Measurements from ENCODE around the gene SINHCAF. TPM values are rescaled to one million over a fixed set of nuclear protein-coding genes. Genes with fewer than 3 reads are reported as not detected.

Gene SINHCAF
- total RNA-seq, 1 experiment from 2014 or later: 139 TPM

- TF ChIP-seq, protein P1, sequence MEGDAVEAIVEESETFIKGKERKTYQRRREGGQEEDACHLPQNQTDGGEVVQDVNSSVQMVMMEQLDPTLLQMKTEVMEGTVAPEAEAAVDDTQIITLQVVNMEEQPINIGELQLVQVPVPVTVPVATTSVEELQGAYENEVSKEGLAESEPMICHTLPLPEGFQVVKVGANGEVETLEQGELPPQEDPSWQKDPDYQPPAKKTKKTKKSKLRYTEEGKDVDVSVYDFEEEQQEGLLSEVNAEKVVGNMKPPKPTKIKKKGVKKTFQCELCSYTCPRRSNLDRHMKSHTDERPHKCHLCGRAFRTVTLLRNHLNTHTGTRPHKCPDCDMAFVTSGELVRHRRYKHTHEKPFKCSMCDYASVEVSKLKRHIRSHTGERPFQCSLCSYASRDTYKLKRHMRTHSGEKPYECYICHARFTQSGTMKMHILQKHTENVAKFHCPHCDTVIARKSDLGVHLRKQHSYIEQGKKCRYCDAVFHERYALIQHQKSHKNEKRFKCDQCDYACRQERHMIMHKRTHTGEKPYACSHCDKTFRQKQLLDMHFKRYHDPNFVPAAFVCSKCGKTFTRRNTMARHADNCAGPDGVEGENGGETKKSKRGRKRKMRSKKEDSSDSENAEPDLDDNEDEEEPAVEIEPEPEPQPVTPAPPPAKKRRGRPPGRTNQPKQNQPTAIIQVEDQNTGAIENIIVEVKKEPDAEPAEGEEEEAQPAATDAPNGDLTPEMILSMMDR (IDR thresholded peaks at IDR 0.05; ENCODE audit: unreplicated experiment): no peak
- Mint-ChIP-seq H3K4me3 (ENCODE audit: unreplicated experiment) (no peak overlapping the region), H3K27me3 (ENCODE audit: insufficient read depth, unreplicated experiment) (no peaks in the 10 kb centered on the region), H3K9me3 (ENCODE audit: unreplicated experiment) (no peaks in the 10 kb centered on the region), H3K36me3 (ENCODE audit: insufficient read depth, unreplicated experiment) (peaks cover 55% of the 10 kb centered on the region), H3K4me1 (ENCODE audit: insufficient read depth, unreplicated experiment) (peaks cover 21% of the 10 kb centered on the region), H3K27ac (ENCODE audit: low read depth, unreplicated experiment) (no peak overlapping the region)
- BruUV-seq (replicated peaks): no TSS peak
- DNase-seq (ENCODE audit: unreplicated experiment): no peak
- CTCF ChIA-PET: interaction anchor here (1.2 to 2.5 kb wide), 2 partner anchors 9 to 28 kb away, joined by 3 to 10 read pairs; no protein-coding TSS in a partner anchor
- POLR2A ChIA-PET: no interaction called here
- intact Hi-C loops (cut with micrococcal nuclease): no loop called here
These were observed 25.6 kb downstream of the SINHCAF start for GRCh38 chr12:31300341-31300740.

DNA sequence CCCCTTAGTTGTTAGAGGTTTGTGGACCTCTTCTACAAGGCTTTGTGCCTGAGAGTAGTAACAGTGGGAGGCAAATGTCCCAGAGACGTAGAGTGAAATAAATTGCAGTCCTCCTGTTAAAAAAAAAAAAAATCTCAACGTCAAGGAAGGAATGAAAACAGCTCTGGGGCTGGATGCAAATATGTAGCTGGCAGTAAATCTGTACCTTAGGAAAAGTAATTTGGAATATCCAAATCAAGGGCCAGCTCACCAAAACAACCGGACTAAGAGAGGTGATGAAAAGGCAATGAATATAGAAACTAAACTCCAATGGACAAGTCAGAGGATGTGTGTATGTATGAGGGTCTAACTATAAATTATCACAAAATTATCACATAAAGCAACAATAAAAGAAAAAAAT is 27.0 kb downstream of the SINHCAF start:
- no peak overlapping the region for H3K4me3 Mint-ChIP-seq (ENCODE audit: unreplicated experiment)
- H3K4me1 Mint-ChIP-seq (ENCODE audit: insufficient read depth, unreplicated experiment): peaks cover 21% of the 10 kb centered on the region
- POLR2A ChIA-PET: interaction anchor here (0.6 to 1.2 kb wide), 3 partner anchors 12 to 290 kb away, joined by 3 to 5 read pairs (median 3); no protein-coding TSS in a partner anchor
- BruUV-seq (replicated peaks): no TSS peak
- H3K27ac Mint-ChIP-seq (ENCODE audit: low read depth, unreplicated experiment): no peak overlapping the region
- no peaks in the 10 kb centered on the region for H3K9me3 Mint-ChIP-seq (ENCODE audit: unreplicated experiment)
- no peak for DNase-seq (ENCODE audit: unreplicated experiment)
- TF ChIP-seq, protein P1 (IDR thresholded peaks at IDR 0.05; ENCODE audit: unreplicated experiment): no peak
- CTCF ChIA-PET: interaction anchor here (1.0 to 1.7 kb wide), 3 partner anchors 9 to 27 kb away, joined by 3 to 6 read pairs (median 6); no protein-coding TSS in a partner anchor
- H3K36me3 Mint-ChIP-seq (ENCODE audit: insufficient read depth, unreplicated experiment): peaks cover 65% of the 10 kb centered on the region
- intact Hi-C loops (cut with micrococcal nuclease): no loop called here
- H3K27me3 Mint-ChIP-seq (ENCODE audit: insufficient read depth, unreplicated experiment): no peaks in the 10 kb centered on the region

DNA sequence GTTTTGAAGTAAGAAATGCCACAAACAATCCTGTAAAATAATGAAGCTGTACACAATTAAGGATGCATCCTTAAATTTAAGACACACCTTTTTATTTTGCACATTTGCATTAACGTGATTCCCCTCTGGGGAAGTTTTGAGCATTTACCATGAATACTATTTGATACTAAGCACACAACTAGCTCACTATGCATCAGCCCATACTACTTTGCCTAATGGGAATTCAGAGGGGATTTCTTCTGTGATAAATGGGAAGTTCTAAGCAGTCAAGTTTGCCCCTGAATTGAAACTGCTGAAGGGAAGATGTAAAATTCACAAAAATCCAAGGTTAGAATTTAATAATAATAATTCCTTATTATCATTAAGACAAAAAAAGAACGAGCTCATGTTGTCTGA is 27.4 kb downstream of the SINHCAF start:
- BruUV-seq (replicated peaks): no TSS peak
- peaks cover 20% of the 10 kb centered on the region for H3K4me1 Mint-ChIP-seq (ENCODE audit: insufficient read depth, unreplicated experiment)
- no peak overlapping the region for H3K27ac Mint-ChIP-seq (ENCODE audit: low read depth, unreplicated experiment)
- H3K36me3 Mint-ChIP-seq (ENCODE audit: insufficient read depth, unreplicated experiment): peaks cover 65% of the 10 kb centered on the region
- DNase-seq (ENCODE audit: unreplicated experiment): no peak
- H3K27me3 Mint-ChIP-seq (ENCODE audit: insufficient read depth, unreplicated experiment): no peaks in the 10 kb centered on the region
- TF ChIP-seq, protein P1 (IDR thresholded peaks at IDR 0.05; ENCODE audit: unreplicated experiment): no peak
- intact Hi-C loops (cut with micrococcal nuclease): no loop called here
- H3K4me3 Mint-ChIP-seq (ENCODE audit: unreplicated experiment): no peak overlapping the region
- ChIA-PET POLR2A (interaction anchor here (0.6 to 1.2 kb wide), 4 partner anchors 13 to 105 kb away, joined by 3 to 5 read pairs (median 3); no protein-coding TSS in a partner anchor), CTCF (interaction anchor here (1.0 to 1.7 kb wide), 3 partner anchors 9 to 27 kb away, joined by 3 to 6 read pairs (median 6); no protein-coding TSS in a partner anchor)
- H3K9me3 Mint-ChIP-seq (ENCODE audit: unreplicated experiment): no peaks in the 10 kb centered on the region

DNA sequence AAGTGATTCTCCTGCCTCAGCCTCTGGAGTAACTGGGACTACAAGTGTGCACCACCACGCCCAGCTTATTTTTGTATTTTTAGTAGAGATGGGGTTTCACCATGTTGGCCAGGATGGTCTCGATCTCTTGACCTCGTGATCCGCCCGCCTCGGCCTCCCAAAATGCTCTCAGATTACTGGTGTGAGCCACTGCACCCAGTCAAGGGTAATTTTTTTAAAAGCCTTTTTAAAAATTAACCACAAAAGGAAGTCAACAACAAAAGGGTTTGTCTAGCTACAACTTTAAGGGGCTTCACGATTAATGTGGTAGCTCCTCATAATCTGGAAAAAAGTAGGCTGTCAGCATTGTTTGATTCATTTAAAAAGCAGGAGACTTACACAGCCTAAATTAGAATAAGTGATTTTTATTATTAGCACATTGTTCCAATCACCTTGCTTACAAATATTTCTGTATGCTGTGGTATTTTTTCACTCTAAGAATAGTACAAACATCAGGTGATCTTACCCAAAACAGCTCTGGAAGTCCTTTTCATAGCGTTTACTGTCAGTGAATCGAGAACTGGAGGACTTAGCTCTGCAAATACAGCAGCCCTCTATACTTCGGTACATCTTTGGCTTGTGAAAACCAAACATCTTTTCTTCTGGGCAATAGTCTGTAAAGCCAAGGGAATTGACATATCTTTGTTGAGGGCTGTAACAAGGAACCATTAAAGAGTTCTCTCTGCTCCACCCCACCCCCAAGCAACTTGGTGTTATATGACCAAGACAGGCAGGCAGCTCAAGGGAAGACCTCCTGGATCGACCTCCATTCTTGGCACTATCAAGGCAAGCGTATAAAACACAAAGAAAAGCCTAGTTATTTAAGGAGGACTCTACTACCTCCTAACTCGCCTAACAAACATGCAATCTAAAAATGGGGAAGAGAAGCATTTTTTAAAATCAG is 28.1 kb downstream of the SINHCAF start:
- Mint-ChIP-seq H3K4me3 (ENCODE audit: unreplicated experiment) (no peak overlapping the region), H3K9me3 (ENCODE audit: unreplicated experiment) (no peaks in the 10 kb centered on the region), H3K27ac (ENCODE audit: low read depth, unreplicated experiment) (no peak overlapping the region), H3K27me3 (ENCODE audit: insufficient read depth, unreplicated experiment) (no peaks in the 10 kb centered on the region), H3K4me1 (ENCODE audit: insufficient read depth, unreplicated experiment) (peaks cover 13% of the 10 kb centered on the region), H3K36me3 (ENCODE audit: insufficient read depth, unreplicated experiment) (peaks cover 65% of the 10 kb centered on the region)
- no peak for DNase-seq (ENCODE audit: unreplicated experiment)
- intact Hi-C loops (cut with micrococcal nuclease): no loop called here
- POLR2A ChIA-PET: interaction anchor here (1.1 to 1.2 kb wide), 3 partner anchors 16 to 106 kb away, joined by 3 to 5 read pairs (median 3); no protein-coding TSS in a partner anchor
- TF ChIP-seq, protein P1 (IDR thresholded peaks at IDR 0.05; ENCODE audit: unreplicated experiment): no peak
- no TSS peak for BruUV-seq (replicated peaks)
- CTCF ChIA-PET: interaction anchor here (1.0 to 1.7 kb wide), 4 partner anchors 10 to 26 kb away, joined by 3 to 6 read pairs (median 4); no protein-coding TSS in a partner anchor
